HepG2 (cell line): Measurements from ENCODE around the gene JAKMIP3. TPM values are rescaled to one million over a fixed set of nuclear protein-coding genes. Genes with fewer than 3 reads are reported as not detected.
"Not testable (repeated sequence)": the region's sequence is repeated elsewhere in the genome, so short reads cannot be mapped to it uniquely, and the experiment has no call there.

Experiments used
- ATAC-seq: fragments of 200-7000 bp; cut with Tn5 transposase; 3 replicates; pipeline ENCODE4 v1.9.1; 2020; ENCODE audit warnings: mild to moderate bottlenecking, moderate library complexity
- BruUV-seq: library from RNA; stranded (reverse); fragments of 400-500 nt; replicated peaks from 2 replicates; lab custom pipeline; 2021; lab: Mats Ljungman, UMichigan
- CTCF ChIA-PET: fragments of 300-600 bp; formaldehyde crosslinking; extraction: SDS; loops from one replicate; lab custom pipeline; 2021; ENCODE audit warnings: low total read pairs, inconsistent platforms, low intra/inter-chr PET ratio; lab: Yijun Ruan, JAX
- POLR2A ChIA-PET: fragments of 350-600 bp; sonication (Branson Sonifier 250); formaldehyde crosslinking; loops from one replicate; lab custom pipeline; 2020; ENCODE audit warnings: antibody characterized with exemption, inconsistent platforms; lab: Yijun Ruan, JAX
- DNase-seq: peaks from one replicate; pipeline ENCODE4 v3.0.0-alpha.2; 2015; ENCODE audit warnings: low spot score
- FAIRE-seq: peaks from 3 replicates; lab custom pipeline; 2011; peaks lifted over from hg19 to GRCh38; lab: Jason Lieb, UNC
- H2AFZ ChIP-seq: one replicate; pipeline ENCODE4 v1.6.1; 2011; ENCODE audit warnings: low read length, inconsistent platforms
- H3K27ac ChIP-seq: fragments of 300-600 bp; 3 replicates; pipeline ENCODE4 v1.8.0; 2011; ENCODE audit warnings: mixed run types, mild to moderate bottlenecking, mixed read lengths, low read length, inconsistent platforms; ENCODE audit not compliant: insufficient read depth; ENCODE audit errors: extremely low read length
- H3K27me3 ChIP-seq, 2 experiments: fragments of 200-600 bp in 1 of 2; 2 replicates in 1 of 2; 3 replicates in 1 of 2; pipeline versions ENCODE4 v1.6.0 to v1.8.0; 2011; ENCODE audit warnings: low read length in 2 of 2, mild to moderate bottlenecking in 2 of 2, moderate library complexity in 2 of 2, inconsistent platforms in 1 of 2; ENCODE audit not compliant: insufficient read depth in 2 of 2, control insufficient read depth in 1 of 2
- H3K36me3 ChIP-seq, 2 experiments: fragments of 200-600 bp in 1 of 2; replicated peaks in 1 of 2; 2 replicates in 1 of 2; 3 replicates in 1 of 2; pipeline versions ENCODE4 v1.5.1 to v1.8.0; 2011; ENCODE audit warnings: low read length in 2 of 2, inconsistent platforms in 1 of 2; ENCODE audit not compliant: insufficient read depth in 2 of 2, control insufficient read depth in 1 of 2
- H3K4me1 ChIP-seq: 2 replicates; pipeline ENCODE4 v1.5.1; 2012; ENCODE audit warnings: low read length, inconsistent platforms; ENCODE audit not compliant: insufficient read depth
- H3K4me2 ChIP-seq: 2 replicates; pipeline ENCODE4 v1.6.0; 2011; ENCODE audit warnings: low read depth, low read length, inconsistent platforms
- H3K4me3 ChIP-seq, 3 experiments: fragments of 200-600 bp in 1 of 3; sonication (generic), shearing (Covaris generic) in 1 of 3; replicated peaks in 1 of 3; 2 replicates each; pipeline ENCODE4 v1.5.1; 2011 to 2016; ENCODE audit warnings: low read length in 3 of 3, inconsistent platforms in 2 of 3, low read depth in 2 of 3, mild to moderate bottlenecking in 2 of 3, control low read depth in 1 of 3, mixed read lengths in 1 of 3; ENCODE audit not compliant: insufficient read depth in 1 of 3
- H3K79me2 ChIP-seq: one replicate; pipeline ENCODE4 v1.6.1; 2011; ENCODE audit warnings: low read length, inconsistent platforms; ENCODE audit not compliant: insufficient read depth
- H3K9ac ChIP-seq: 2 replicates; pipeline ENCODE4 v1.6.0; 2011; ENCODE audit warnings: mild to moderate bottlenecking, low read depth, low read length, inconsistent platforms; ENCODE audit not compliant: insufficient read depth
- H3K9me3 ChIP-seq: 2 replicates; pipeline ENCODE4 v1.5.1; 2012; ENCODE audit warnings: mild to moderate bottlenecking, low read length
- H4K20me1 ChIP-seq: 2 replicates; pipeline ENCODE4 v1.6.0; 2011; ENCODE audit warnings: inconsistent platforms, mild to moderate bottlenecking, low read length, moderate library complexity; ENCODE audit not compliant: insufficient read depth
- ATF7-NPFF ChIP-seq: sonication (generic); formaldehyde crosslinking; IDR thresholded peaks from 2 replicates; pipeline ENCODE4 v1.8.1; 2023; ENCODE audit warnings: mild to moderate bottlenecking, low read depth, missing genetic modification reagents, moderate library complexity
- BORCS8-MEF2B ChIP-seq: sonication (generic); formaldehyde crosslinking; IDR thresholded peaks from 2 replicates; pipeline ENCODE4 v1.8.0; 2022; ENCODE audit warnings: mild to moderate bottlenecking, missing genetic modification reagents
- CENPX ChIP-seq: sonication (generic); formaldehyde crosslinking; IDR thresholded peaks from 2 replicates; pipeline ENCODE4 v1.9.0; 2021; ENCODE audit warnings: mild to moderate bottlenecking, missing genetic modification reagents, moderate library complexity
- CHD2 ChIP-seq: IDR thresholded peaks from 2 replicates; pipeline ENCODE4 v1.6.1; 2011; ENCODE audit warnings: low read depth, low read length, improper control_type of control experiment
- CHD4 ChIP-seq: fragments of 200-600 bp; sonication (generic); IDR thresholded peaks from 2 replicates; pipeline ENCODE4 v1.7.0; 2017; ENCODE audit warnings: mild to moderate bottlenecking, low read length, borderline replicate concordance
- ERF ChIP-seq: IDR thresholded peaks from 2 replicates; pipeline ENCODE4 v1.6.1; 2018; ENCODE audit warnings: missing biosample characterization, missing genetic modification reagents
- GABPA ChIP-seq, 2 experiments: IDR thresholded peaks; 2 replicates each; pipeline ENCODE4 v1.6.1; 2011 to 2016; ENCODE audit warnings: low read depth in 2 of 2, low read length in 1 of 2, missing biosample characterization in 1 of 2, missing genetic modification characterization in 1 of 2
- NCOA2 ChIP-seq: sonication (generic); formaldehyde crosslinking; IDR thresholded peaks from 2 replicates; pipeline ENCODE4 v1.8.0; 2022; ENCODE audit warnings: inconsistent platforms
- NFE2 ChIP-seq: sonication (generic); formaldehyde crosslinking; IDR thresholded peaks from 2 replicates; pipeline ENCODE4 v1.4.0; 2020; ENCODE audit warnings: missing genetic modification reagents
- NFE2L2 ChIP-seq: fragments of 150-350 bp; IDR thresholded peaks from 2 replicates; pipeline ENCODE4 v1.6.1; 2014; ENCODE audit warnings: low read length
- ONECUT2 ChIP-seq: sonication (generic); formaldehyde crosslinking; IDR thresholded peaks from 2 replicates; pipeline ENCODE4 v1.4.0; 2020; ENCODE audit warnings: missing genetic modification reagents
- TBP ChIP-seq: sonication (generic); formaldehyde crosslinking; IDR thresholded peaks from 2 replicates; pipeline ENCODE4 v1.5.0; 2020; ENCODE audit warnings: missing genetic modification reagents
- ZNF446 ChIP-seq: sonication (generic); formaldehyde crosslinking; IDR thresholded peaks from 2 replicates; pipeline ENCODE4 v1.5.0; 2020; ENCODE audit warnings: mild to moderate bottlenecking, missing genetic modification reagents
- ZNF451 ChIP-seq: sonication (generic); formaldehyde crosslinking; IDR thresholded peaks from 2 replicates; pipeline ENCODE4 v1.5.0; 2020; ENCODE audit warnings: mild to moderate bottlenecking, missing genetic modification reagents
- ZNF720 ChIP-seq: sonication (generic); formaldehyde crosslinking; IDR thresholded peaks from 2 replicates; pipeline ENCODE4 v1.4.0; 2020; ENCODE audit warnings: missing genetic modification reagents
- ZNF839 ChIP-seq: sonication (generic); formaldehyde crosslinking; IDR thresholded peaks from 2 replicates; pipeline ENCODE4 v1.4.0; 2020; ENCODE audit warnings: missing genetic modification reagents, mild to moderate bottlenecking, borderline replicate concordance
- WGBS: methylation state at CpG from one replicate; pipeline ENCODE4 v1.1.6; 2017; ENCODE audit warnings: low lambda C conversion rate; 5-methylcytosine and 5-hydroxymethylcytosine counted together
- in situ Hi-C: cut with HindIII; loops from 2 replicates; pipeline ENCODE4 v1.10.0; 2017; ENCODE audit warnings: low pct_unique_long_range_greater_than_20kb; ENCODE audit not compliant: extremely low pct_ligation_motif_present
- intact Hi-C: fragments of 100-400 bp; cut with micrococcal nuclease; formaldehyde crosslinking; loops from one replicate; pipeline ENCODE4 v1.10.0; 2022; ENCODE audit not compliant: unreplicated experiment
- polyA plus RNA-seq, 8 experiments: library from polyadenylated mRNA; depleted of rRNA in 3 of 8; stranded (reverse) in 7 of 8; unstranded in 1 of 8; fragments of >200 nt; fragmentation: Illumina TruSeq in 4 of 8; extraction: Trizol in 4 of 8; gene quantifications; 2 replicates each; pipeline versions ENCODE4 v1.2.1 to v1.2.3, GENCODE V29; 2011 to 2016; ENCODE audit warnings: low read depth in 4 of 8, missing spikeins in 1 of 8, mixed read lengths in 1 of 8; ENCODE audit not compliant: insufficient read depth in 1 of 8
- total RNA-seq, 5 experiments: library from RNA; depleted of rRNA; stranded (reverse); fragments of >200 nt; fragmentation: Illumina TruSeq; extraction: Trizol; gene quantifications; 2 replicates each; pipeline ENCODE4 v1.2.3, GENCODE V29; 2016; ENCODE audit warnings: low read depth in 1 of 5
- TF ChIP-seq, protein P1 (sequence below): sonication (generic); formaldehyde crosslinking; IDR thresholded peaks from 2 replicates; pipeline ENCODE4 v1.8.0; 2022; ENCODE audit warnings: mild to moderate bottlenecking, missing genetic modification reagents, moderate library complexity
- TF ChIP-seq, protein P2 (sequence below): IDR thresholded peaks from 2 replicates; pipeline ENCODE4 v1.6.1; 2016; ENCODE audit warnings: missing genetic modification reagents, missing compliant biosample characterization

The JAKMIP3 gene
- total and polyA plus RNA-seq, 2 of the 13 experiments (the other 11 are each of a cell fraction or from before 2014, with no cell fraction given): 0.03 to 0.11 TPM

DNA sequence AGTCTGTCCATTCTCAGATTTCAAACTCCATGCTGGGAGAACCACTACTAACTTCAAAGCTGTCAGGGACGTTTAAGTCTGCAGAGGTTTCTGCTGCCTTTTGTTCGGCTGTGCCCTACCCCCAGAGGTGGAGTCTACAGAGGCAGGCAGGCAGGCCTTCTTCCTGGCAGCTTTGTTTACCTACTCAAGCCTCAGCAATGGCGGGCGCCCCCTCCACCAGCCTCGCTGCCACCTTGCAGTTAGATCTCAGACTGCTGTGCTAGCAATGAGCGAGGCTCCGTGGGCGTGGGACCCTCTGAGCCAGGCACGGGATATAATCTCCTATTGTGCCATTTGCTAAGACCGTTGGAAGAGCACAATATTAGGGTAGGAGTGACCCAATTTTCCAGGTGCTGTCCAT lies 27.5 kb downstream of the JAKMIP3 start:
- H3K79me2 ChIP-seq, H3K27ac ChIP-seq, H3K36me3 ChIP-seq, H2AFZ ChIP-seq, DNase-seq, H4K20me1 ChIP-seq, ATAC-seq, FAIRE-seq, H3K9ac ChIP-seq, BruUV-seq, H3K4me3 ChIP-seq, in situ Hi-C loops, CTCF ChIA-PET, H3K27me3 ChIP-seq, H3K4me2 ChIP-seq, H3K9me3 ChIP-seq, POLR2A ChIA-PET, intact Hi-C loops: not testable (repeated sequence)
- peaks cover 31% of the 10 kb centered on the region for H3K4me1 ChIP-seq
- WGBS: 67% methylated on average over 1 of the region's 10 CpGs

DNA sequence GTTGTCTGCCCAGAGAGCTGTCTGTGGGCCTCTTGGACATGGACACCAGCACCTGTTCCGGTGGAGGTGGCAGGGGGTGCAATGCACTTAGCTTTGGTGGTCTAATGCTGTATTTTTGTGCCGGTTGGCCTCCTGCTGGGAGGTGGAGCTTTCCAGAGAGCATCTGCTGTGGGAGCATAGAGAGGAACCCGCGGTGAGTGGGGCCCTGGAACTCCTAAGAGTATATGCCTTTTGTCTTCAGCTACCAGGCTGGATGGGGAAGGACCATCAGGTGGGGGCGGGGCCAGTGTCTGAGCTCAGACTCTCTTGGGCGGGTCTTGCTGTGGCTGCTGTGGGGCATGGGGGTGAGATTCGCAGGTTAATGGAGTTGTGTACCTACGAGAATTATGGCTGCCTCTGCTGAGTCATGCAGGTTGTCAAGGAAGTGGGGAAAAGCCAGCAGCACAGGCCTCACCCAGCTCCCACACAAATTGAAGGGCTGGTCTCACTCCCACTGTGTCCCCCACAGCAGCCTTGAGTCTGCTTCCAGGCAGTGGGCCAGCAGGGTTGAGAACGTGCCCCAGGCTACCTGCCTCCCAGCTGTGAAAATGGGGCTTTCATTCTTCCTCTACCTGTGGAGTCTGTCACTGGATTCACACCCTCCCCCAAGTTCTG lies 29.0 kb downstream of the JAKMIP3 start:
- Histone ChIP-seq H3K9me3 (no peaks in the 10 kb centered on the region), H3K79me2 (no peaks in the 10 kb centered on the region), H3K4me2 (no peak overlapping the region), H2AFZ (no peak overlapping the region), H4K20me1 (no peaks in the 10 kb centered on the region), H3K27ac (no peak overlapping the region), H3K36me3 (no peaks in the 10 kb centered on the region), H3K4me1 (peaks cover 45% of the 10 kb centered on the region), H3K27me3 (peaks cover 0 to 10% of the 10 kb centered on the region in 2 experiments; a peak in 1 of 5 replicates), H3K9ac (no peak overlapping the region), H3K4me3 (no peak overlapping the region)
- intact Hi-C loops (no loop called here), in situ Hi-C loops (no loop called here)
- FAIRE-seq (no peak), ATAC-seq (no peak), DNase-seq (no peak)
- BruUV-seq: no TSS peak
- ChIA-PET CTCF (no interaction called here), POLR2A (no interaction called here)
- WGBS: 46% methylated on average over 7 of the region's 9 CpGs
- TF ChIP-seq TBP (CRISPR knock-in tag): no peak
- no peak for TF ChIP-seq ERF
- TF ChIP-seq ONECUT2 (CRISPR knock-in tag): no peak
- TF ChIP-seq CENPX (CRISPR knock-in tag): no peak
- TF ChIP-seq ZNF720: no peak
- TF ChIP-seq NFE2: peak; percentile 34; the same call in 1 of the 2 replicates
- no peak for TF ChIP-seq CHD4
- no peak for TF ChIP-seq BORCS8-MEF2B (CRISPR knock-in tag)
- no peak for TF ChIP-seq NCOA2 (CRISPR knock-in tag)
- TF ChIP-seq ZNF446 (CRISPR knock-in tag): no peak
- TF ChIP-seq, protein P1, sequence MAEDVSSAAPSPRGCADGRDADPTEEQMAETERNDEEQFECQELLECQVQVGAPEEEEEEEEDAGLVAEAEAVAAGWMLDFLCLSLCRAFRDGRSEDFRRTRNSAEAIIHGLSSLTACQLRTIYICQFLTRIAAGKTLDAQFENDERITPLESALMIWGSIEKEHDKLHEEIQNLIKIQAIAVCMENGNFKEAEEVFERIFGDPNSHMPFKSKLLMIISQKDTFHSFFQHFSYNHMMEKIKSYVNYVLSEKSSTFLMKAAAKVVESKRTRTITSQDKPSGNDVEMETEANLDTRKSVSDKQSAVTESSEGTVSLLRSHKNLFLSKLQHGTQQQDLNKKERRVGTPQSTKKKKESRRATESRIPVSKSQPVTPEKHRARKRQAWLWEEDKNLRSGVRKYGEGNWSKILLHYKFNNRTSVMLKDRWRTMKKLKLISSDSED (CRISPR knock-in tag): no peak
- TF ChIP-seq NFE2L2: peak; percentile 50
- TF ChIP-seq, protein P2, sequence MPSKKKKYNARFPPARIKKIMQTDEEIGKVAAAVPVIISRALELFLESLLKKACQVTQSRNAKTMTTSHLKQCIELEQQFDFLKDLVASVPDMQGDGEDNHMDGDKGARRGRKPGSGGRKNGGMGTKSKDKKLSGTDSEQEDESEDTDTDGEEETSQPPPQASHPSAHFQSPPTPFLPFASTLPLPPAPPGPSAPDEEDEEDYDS (CRISPR knock-in tag): no peak
- TF ChIP-seq ZNF451 (CRISPR knock-in tag): no peak
- TF ChIP-seq GABPA (IDR thresholded peaks at IDR 0.05; ENCODE audit: low read depth, low read length): no peak
- no peak for TF ChIP-seq GABPA (CRISPR knock-in tag; IDR thresholded peaks at IDR 0.05; ENCODE audit: low read depth)
- no peak for TF ChIP-seq ATF7-NPFF (CRISPR knock-in tag)
- TF ChIP-seq ZNF839 (CRISPR knock-in tag): no peak
- TF ChIP-seq CHD2: no peak
